Activated CD4-positive, alpha-beta T cell treated with anti-CD3 and anti-CD28 coated beads, Interleukin-2, amount 10 ng/mL, durations not matched to agents 7 days and 5 days (primary cell): Measurements from ENCODE around the gene MICAL2. TPM values are rescaled to one million over a fixed set of nuclear protein-coding genes. Genes with fewer than 3 reads are reported as not detected.

Experiments
- CTCF ChIA-PET: fragments of 350-600 bp; sonication (Branson Sonifier 250); formaldehyde crosslinking; loops from one replicate; lab custom pipeline; 2021; ENCODE audit warnings: antibody characterized with exemption; lab: Charles Lee
- POLR2A ChIA-PET: fragments of 350-600 bp; sonication (Branson Sonifier 250); formaldehyde crosslinking; loops from one replicate; lab custom pipeline; 2021; ENCODE audit warnings: antibody characterized with exemption; lab: Charles Lee
- DNase-seq: peaks from one replicate; pipeline ENCODE4 v3.0.0-alpha.2; 2020
- H3K27ac Mint-ChIP-seq: one replicate; pipeline ENCODE4 v1.8.0; 2021; ENCODE audit warnings: mild to moderate bottlenecking, moderate library complexity, mixed read lengths
- H3K27me3 Mint-ChIP-seq: one replicate; pipeline ENCODE4 v1.8.0; 2021; ENCODE audit warnings: mixed read lengths
- H3K36me3 Mint-ChIP-seq: one replicate; pipeline ENCODE4 v1.8.0; 2021; ENCODE audit warnings: low read depth, mixed read lengths
- H3K4me1 Mint-ChIP-seq: one replicate; pipeline ENCODE4 v1.8.0; 2021; ENCODE audit warnings: mixed read lengths
- H3K4me3 Mint-ChIP-seq: one replicate; pipeline ENCODE4 v1.8.0; 2021; ENCODE audit warnings: mild to moderate bottlenecking, moderate library complexity, mixed read lengths
- H3K9me3 Mint-ChIP-seq: one replicate; pipeline ENCODE4 v1.8.0; 2021; ENCODE audit warnings: mixed read lengths
- total RNA-seq, 2 experiments: library from RNA; stranded (reverse); gene quantifications; one replicate each; pipeline ENCODE4 v1.2.3, GENCODE V29; 2021

Gene MICAL2
- total RNA-seq, 2 experiments from 2014 or later, result 45.5 to 47.3 TPM

- no peaks in the 10 kb centered on the region for H3K27me3 Mint-ChIP-seq
- H3K27ac Mint-ChIP-seq, result no peak overlapping the region
Measured at GRCh38 chr11:12210200-12210599, 99.8 kb downstream of the MICAL2 start.

GRCh38 chr11:12211331-12212065 lies 101.1 kb downstream of the MICAL2 start:
- no peaks in the 10 kb centered on the region for H3K27me3 Mint-ChIP-seq
- H3K27ac Mint-ChIP-seq, result no peak overlapping the region
- no peak for DNase-seq
- H3K4me3 Mint-ChIP-seq, result no peak overlapping the region
- ChIA-PET CTCF (interaction anchor here (1.4 kb wide), 2 partner anchors 12 to 13 kb away, joined by 5 read pairs; no protein-coding TSS in a partner anchor), POLR2A (no interaction called here)
- H3K4me1 Mint-ChIP-seq, result peaks cover 22% of the 10 kb centered on the region
- peaks cover 45% of the 10 kb centered on the region for H3K36me3 Mint-ChIP-seq
- H3K9me3 Mint-ChIP-seq, result no peaks in the 10 kb centered on the region

More at GRCh38 chr11:12210200-12210599, 99.8 kb downstream of the MICAL2 start:
- no peak overlapping the region for H3K4me3 Mint-ChIP-seq
- CTCF ChIA-PET, result interaction anchor here (0.9 to 2.9 kb wide), 2 partner anchors 11 to 18 kb away, joined by 3 to 14 read pairs; no protein-coding TSS in a partner anchor
- H3K36me3 Mint-ChIP-seq, result peaks cover 52% of the 10 kb centered on the region
- H3K9me3 Mint-ChIP-seq, result no peaks in the 10 kb centered on the region
- H3K4me1 Mint-ChIP-seq, result peaks cover 21% of the 10 kb centered on the region
- DNase-seq, result no peak
- POLR2A ChIA-PET, result no interaction called here

GRCh38 chr11:12212174-12212820 lies 101.9 kb downstream of the MICAL2 start:
- DNase-seq, result no peak
- no peak overlapping the region for H3K4me3 Mint-ChIP-seq
- H3K27ac Mint-ChIP-seq, result no peak overlapping the region
- H3K27me3 Mint-ChIP-seq, result no peaks in the 10 kb centered on the region
- ChIA-PET CTCF (interaction anchor here (1.4 kb wide), 2 partner anchors 11 to 14 kb away, joined by 5 read pairs; no protein-coding TSS in a partner anchor), POLR2A (no interaction called here)
- H3K36me3 Mint-ChIP-seq, result peaks cover 41% of the 10 kb centered on the region
- no peaks in the 10 kb centered on the region for H3K9me3 Mint-ChIP-seq
- H3K4me1 Mint-ChIP-seq, result peaks cover 18% of the 10 kb centered on the region

DNA sequence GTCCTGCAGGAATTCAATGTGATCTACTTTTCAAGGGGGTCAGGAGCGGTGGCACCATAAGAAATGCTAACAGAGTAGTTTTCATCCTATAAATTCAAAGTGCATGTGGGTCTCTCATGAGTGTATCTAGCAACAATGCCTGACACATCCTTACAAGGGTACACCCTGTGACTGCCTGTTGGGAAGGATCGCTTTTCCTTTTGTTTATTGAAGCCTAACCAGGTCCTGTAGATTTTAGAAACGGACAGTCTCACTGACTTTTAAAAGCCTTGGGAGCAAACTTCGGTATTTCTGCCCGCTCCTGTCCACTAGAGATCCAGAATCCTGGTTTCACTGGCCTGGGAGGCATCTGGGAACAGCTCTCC lies 102.4 kb downstream of the MICAL2 start:
- peaks cover 39% of the 10 kb centered on the region for H3K36me3 Mint-ChIP-seq
- H3K27me3 Mint-ChIP-seq, result no peaks in the 10 kb centered on the region
- no peak overlapping the region for H3K27ac Mint-ChIP-seq
- H3K4me3 Mint-ChIP-seq, result no peak overlapping the region
- ChIA-PET POLR2A (no interaction called here), CTCF (interaction anchor here (1.4 kb wide), 2 partner anchors 11 to 14 kb away, joined by 5 read pairs; no protein-coding TSS in a partner anchor)
- no peak for DNase-seq
- H3K4me1 Mint-ChIP-seq, result peaks cover 16% of the 10 kb centered on the region
- H3K9me3 Mint-ChIP-seq, result no peaks in the 10 kb centered on the region

DNA sequence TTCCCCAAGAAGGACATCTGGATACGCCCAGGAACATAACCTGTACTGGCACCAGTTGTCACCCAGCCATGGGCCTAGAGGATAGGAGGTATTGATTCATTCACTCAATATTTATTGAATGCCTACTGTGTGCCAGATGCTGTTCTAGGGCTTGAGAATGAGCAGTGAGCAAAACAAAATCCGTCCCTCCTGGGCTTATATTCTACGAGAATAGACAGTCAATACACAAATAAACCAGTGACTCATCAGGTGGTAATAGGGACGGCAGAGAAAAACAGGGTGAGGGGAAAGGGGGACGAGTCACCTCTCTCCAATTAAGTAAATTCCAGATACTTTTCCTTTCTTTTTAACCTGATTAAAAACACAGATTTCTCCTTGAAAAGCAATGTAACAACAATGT lies 103.5 kb downstream of the MICAL2 start:
- H3K4me1 Mint-ChIP-seq, result peaks cover 14% of the 10 kb centered on the region
- ChIA-PET POLR2A (no interaction called here), CTCF (interaction anchor here (2.0 kb wide), 1 partner anchor 10 kb away, joined by 7 read pairs; no protein-coding TSS in a partner anchor)
- no peak overlapping the region for H3K27ac Mint-ChIP-seq
- H3K27me3 Mint-ChIP-seq, result no peaks in the 10 kb centered on the region
- no peaks in the 10 kb centered on the region for H3K9me3 Mint-ChIP-seq
- no peak for DNase-seq
- no peak overlapping the region for H3K4me3 Mint-ChIP-seq
- peaks cover 43% of the 10 kb centered on the region for H3K36me3 Mint-ChIP-seq

DNA sequence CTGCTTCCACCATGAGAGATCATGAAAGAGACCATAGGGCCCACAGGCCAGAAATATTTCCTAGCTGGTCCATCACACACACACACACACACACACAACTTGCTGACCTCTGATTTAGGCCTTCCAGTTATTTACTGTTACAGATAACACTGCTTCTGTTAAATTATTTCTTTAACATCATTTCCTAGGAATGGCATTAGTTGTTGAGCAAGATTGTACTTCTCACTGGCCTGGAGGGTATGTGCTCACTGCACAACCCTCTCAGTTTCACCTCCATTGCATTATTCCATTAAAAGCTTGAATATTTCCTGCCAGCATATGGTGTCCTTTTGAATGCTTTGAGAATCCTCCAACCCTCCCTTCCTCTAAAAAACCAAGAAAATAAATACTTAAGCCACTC lies 104.4 kb downstream of the MICAL2 start:
- Mint-ChIP-seq H3K36me3 (peaks cover 34% of the 10 kb centered on the region), H3K4me3 (no peak overlapping the region), H3K27ac (no peak overlapping the region), H3K9me3 (no peaks in the 10 kb centered on the region), H3K27me3 (no peaks in the 10 kb centered on the region), H3K4me1 (peaks cover 14% of the 10 kb centered on the region)
- no peak for DNase-seq
- ChIA-PET POLR2A (no interaction called here), CTCF (interaction anchor here (0.9 to 2.0 kb wide), 5 partner anchors 9 to 147 kb away, joined by 3 to 7 read pairs (median 4); no protein-coding TSS in a partner anchor)

DNA sequence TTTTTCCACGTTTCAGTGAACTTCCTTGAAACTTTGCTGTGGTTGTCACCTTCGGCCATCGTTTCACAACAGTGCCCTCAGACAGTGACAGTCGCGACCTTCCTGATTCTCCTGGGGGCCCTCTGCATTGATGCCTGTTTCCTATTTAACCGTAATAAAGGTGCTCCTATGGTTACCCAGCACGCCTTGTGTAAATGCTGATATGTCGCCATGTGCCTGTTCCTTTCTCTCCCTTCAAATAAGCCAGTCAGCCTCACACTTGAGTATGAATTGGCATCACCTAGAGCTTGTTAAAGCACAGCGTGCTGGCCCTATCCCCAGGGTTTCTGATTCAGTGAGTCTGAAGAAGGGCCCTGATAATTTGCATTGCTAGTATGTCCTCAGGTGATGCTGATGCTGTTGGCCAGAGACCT lies 104.8 kb downstream of the MICAL2 start:
- Mint-ChIP-seq H3K4me1 (peaks cover 14% of the 10 kb centered on the region), H3K9me3 (no peaks in the 10 kb centered on the region), H3K27me3 (no peaks in the 10 kb centered on the region), H3K36me3 (peaks cover 34% of the 10 kb centered on the region), H3K27ac (no peak overlapping the region), H3K4me3 (no peak overlapping the region)
- no peak for DNase-seq
- ChIA-PET POLR2A (no interaction called here), CTCF (interaction anchor here (0.6 to 2.0 kb wide), 7 partner anchors 8 to 148 kb away, joined by 3 to 7 read pairs (median 4); no protein-coding TSS in a partner anchor)

DNA sequence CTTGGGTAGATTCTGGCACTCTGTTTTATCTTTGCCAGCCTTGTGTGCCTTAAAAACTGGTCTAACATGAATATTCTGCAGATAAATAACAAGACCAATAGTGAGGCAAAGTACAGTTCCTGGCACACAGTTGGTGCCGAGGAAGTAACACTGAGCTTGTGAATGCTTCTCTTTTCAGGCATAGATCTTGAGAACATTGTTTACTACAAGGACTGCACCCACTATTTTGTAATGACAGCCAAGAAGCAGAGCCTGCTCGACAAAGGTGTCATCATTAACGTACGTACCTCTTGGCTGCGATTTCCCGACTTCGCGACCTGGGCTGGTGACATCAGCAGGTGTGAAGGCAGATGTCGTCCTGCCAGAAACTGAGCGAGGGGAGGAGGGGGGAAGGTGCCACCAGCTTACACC lies 105.7 kb downstream of the MICAL2 start:
- Mint-ChIP-seq H3K27me3 (no peaks in the 10 kb centered on the region), H3K4me3 (no peak overlapping the region), H3K36me3 (peaks cover 32% of the 10 kb centered on the region), H3K4me1 (peaks cover 18% of the 10 kb centered on the region), H3K27ac (no peak overlapping the region), H3K9me3 (no peaks in the 10 kb centered on the region)
- ChIA-PET POLR2A (no interaction called here), CTCF (interaction anchor here (0.6 to 2.0 kb wide), 6 partner anchors 7 to 20 kb away, joined by 3 to 7 read pairs (median 4); no protein-coding TSS in a partner anchor)
- no peak for DNase-seq

- Mint-ChIP-seq H3K4me3 (no peak overlapping the region), H3K9me3 (no peaks in the 10 kb centered on the region), H3K36me3 (peaks cover 37% of the 10 kb centered on the region), H3K27me3 (no peaks in the 10 kb centered on the region), H3K27ac (no peak overlapping the region), H3K4me1 (peaks cover 26% of the 10 kb centered on the region)
- CTCF ChIA-PET, result interaction anchor here (0.7 to 3.0 kb wide), 3 partner anchors 17 to 20 kb away, joined by 3 to 9 read pairs (median 3); no protein-coding TSS in a partner anchor
- POLR2A ChIA-PET, result no interaction called here
- no peak for DNase-seq
Measured at GRCh38 chr11:12216671-12217374, 106.4 kb downstream of the MICAL2 start.

- ChIA-PET CTCF (interaction anchor here (0.9 to 3.0 kb wide), 2 partner anchors 10 to 18 kb away, joined by 3 to 9 read pairs; no protein-coding TSS in a partner anchor), POLR2A (no interaction called here)
- no peaks in the 10 kb centered on the region for H3K27me3 Mint-ChIP-seq
- H3K27ac Mint-ChIP-seq, result peak overlapping the region; percentile 48
- H3K4me1 Mint-ChIP-seq, result peaks cover 36% of the 10 kb centered on the region
- peaks cover 37% of the 10 kb centered on the region for H3K36me3 Mint-ChIP-seq
- no peak for DNase-seq
- no peaks in the 10 kb centered on the region for H3K9me3 Mint-ChIP-seq
- H3K4me3 Mint-ChIP-seq, result no peak overlapping the region
Measured at GRCh38 chr11:12217879-12218278, 107.5 kb downstream of the MICAL2 start.

DNA sequence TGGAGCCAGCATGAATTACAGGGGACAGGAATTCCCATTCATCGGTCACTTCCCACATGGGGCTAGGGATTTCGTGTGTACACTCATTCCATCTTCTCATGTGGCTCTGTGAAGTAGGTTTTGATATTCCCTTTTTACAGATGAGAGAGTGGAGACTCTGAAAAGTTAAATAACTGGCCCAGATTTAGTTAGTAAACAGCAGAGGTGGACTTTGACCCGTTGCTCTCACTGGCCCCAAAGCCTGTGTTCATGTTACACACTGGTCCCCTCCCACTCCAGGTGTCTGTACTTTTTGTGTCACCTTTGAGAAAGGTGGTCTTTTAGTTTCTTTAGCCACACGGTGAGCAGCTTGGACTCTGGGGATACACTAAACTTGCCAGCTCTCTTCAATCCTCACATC lies 108.5 kb downstream of the MICAL2 start:
- Mint-ChIP-seq H3K36me3 (peaks cover 33% of the 10 kb centered on the region), H3K4me1 (peaks cover 47% of the 10 kb centered on the region), H3K9me3 (no peaks in the 10 kb centered on the region), H3K27me3 (no peaks in the 10 kb centered on the region), H3K27ac (no peak overlapping the region), H3K4me3 (no peak overlapping the region)
- ChIA-PET CTCF (interaction anchor here (0.9 to 3.0 kb wide), 2 partner anchors 17 to 28 kb away, joined by 3 to 9 read pairs; no protein-coding TSS in a partner anchor), POLR2A (no interaction called here)
- DNase-seq, result no peak

DNA sequence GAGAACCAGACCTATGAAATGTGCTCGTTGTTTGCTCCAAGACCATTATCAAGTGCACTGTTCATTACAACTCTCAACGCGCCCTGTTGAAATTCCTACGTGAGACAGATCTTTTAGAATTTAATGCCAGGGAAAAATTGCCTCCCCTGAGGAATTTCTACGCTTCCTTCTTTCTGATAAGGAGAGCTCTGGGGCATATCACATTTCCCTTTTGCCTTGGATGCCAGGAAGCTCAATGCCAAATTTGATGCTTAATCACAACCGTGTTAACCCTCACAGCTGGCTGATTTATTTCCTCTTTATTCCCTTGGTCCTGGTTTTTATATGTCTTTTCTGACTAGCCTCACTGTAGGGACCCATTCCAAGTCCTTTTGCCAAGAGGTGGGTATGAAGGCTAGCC lies 109.4 kb downstream of the MICAL2 start:
- no peak for DNase-seq
- no peak overlapping the region for H3K4me3 Mint-ChIP-seq
- POLR2A ChIA-PET, result no interaction called here
- peaks cover 55% of the 10 kb centered on the region for H3K4me1 Mint-ChIP-seq
- CTCF ChIA-PET, result interaction anchor here (0.7 to 5.8 kb wide), 5 partner anchors 13 to 29 kb away, joined by 3 to 37 read pairs (median 5); no protein-coding TSS in a partner anchor
- peaks cover 35% of the 10 kb centered on the region for H3K36me3 Mint-ChIP-seq
- H3K9me3 Mint-ChIP-seq, result no peaks in the 10 kb centered on the region
- H3K27me3 Mint-ChIP-seq, result no peaks in the 10 kb centered on the region
- H3K27ac Mint-ChIP-seq, result no peak overlapping the region
